ENCODE results near the gene DNAJB4. TPM values are rescaled to one million over a fixed set of nuclear protein-coding genes. Genes with fewer than 3 reads are reported as not detected.

Gene DNAJB4
- total RNA-seq, 1 donor from 2014 or later: 29.0 TPM

DNA sequence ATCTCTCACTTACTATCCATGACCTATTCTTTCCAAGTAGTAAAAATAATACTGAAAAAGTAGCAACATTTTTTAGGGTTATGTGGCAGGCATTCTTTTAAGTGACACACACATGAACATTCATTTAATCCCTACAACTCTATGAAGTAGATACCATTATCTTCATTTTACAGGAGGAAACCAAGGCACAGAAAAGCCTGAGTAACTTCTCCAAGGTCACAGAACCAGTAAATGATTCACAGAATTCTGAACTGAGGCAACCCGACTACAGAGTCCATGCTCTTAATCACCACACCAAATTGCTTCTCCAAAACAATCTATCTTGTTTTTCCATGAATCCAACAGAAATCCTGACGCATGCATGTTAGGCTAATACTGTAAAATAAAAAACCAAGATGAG is 43.3 kb upstream of the DNAJB4 start:
- ATAC-seq (no peak), DNase-seq (no peak)
- Histone ChIP-seq H3K9me3 (no peaks in the 10 kb centered on the region), H3K36me3 (peaks cover 99% of the 10 kb centered on the region), H3K27ac (no peak overlapping the region), H3K4me1 (no peaks in the 10 kb centered on the region), H3K27me3 (ENCODE audit: low read depth) (no peaks in the 10 kb centered on the region), H3K4me3 (no peak overlapping the region)
- TF ChIP-seq, protein P1, sequence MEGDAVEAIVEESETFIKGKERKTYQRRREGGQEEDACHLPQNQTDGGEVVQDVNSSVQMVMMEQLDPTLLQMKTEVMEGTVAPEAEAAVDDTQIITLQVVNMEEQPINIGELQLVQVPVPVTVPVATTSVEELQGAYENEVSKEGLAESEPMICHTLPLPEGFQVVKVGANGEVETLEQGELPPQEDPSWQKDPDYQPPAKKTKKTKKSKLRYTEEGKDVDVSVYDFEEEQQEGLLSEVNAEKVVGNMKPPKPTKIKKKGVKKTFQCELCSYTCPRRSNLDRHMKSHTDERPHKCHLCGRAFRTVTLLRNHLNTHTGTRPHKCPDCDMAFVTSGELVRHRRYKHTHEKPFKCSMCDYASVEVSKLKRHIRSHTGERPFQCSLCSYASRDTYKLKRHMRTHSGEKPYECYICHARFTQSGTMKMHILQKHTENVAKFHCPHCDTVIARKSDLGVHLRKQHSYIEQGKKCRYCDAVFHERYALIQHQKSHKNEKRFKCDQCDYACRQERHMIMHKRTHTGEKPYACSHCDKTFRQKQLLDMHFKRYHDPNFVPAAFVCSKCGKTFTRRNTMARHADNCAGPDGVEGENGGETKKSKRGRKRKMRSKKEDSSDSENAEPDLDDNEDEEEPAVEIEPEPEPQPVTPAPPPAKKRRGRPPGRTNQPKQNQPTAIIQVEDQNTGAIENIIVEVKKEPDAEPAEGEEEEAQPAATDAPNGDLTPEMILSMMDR (IDR thresholded peaks at IDR 0.05): no peak
- intact Hi-C loops (cut with DNase I): no loop called here

DNA sequence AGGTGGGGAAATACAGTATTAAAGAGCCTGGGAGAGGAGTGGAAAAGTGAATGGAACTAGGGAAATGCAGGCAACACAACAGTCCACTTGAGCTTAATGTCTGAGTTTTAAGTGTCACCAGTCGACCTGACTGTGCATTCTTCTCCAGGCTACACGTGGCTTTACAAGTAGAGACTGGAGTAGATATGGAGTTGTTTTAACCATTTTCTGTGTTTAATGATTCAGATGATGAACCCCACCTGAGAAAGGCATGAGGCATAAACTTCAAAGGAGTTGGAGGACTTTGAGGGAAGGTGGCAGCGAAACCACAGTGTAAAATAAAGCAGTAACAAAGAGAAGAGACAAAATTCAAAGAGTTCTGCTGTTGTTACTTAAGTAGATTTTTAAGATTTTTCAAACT is 38.4 kb upstream of the DNAJB4 start:
- Histone ChIP-seq H3K27me3 (ENCODE audit: low read depth) (no peaks in the 10 kb centered on the region), H3K4me1 (peaks cover 24% of the 10 kb centered on the region), H3K27ac (no peak overlapping the region), H3K4me3 (no peak overlapping the region), H3K36me3 (peaks cover 87% of the 10 kb centered on the region), H3K9me3 (no peaks in the 10 kb centered on the region)
- TF ChIP-seq, protein P1 (IDR thresholded peaks at IDR 0.05): no peak
- ATAC-seq: no peak
- intact Hi-C loops (cut with DNase I): no loop called here
- DNase-seq: no peak

DNA sequence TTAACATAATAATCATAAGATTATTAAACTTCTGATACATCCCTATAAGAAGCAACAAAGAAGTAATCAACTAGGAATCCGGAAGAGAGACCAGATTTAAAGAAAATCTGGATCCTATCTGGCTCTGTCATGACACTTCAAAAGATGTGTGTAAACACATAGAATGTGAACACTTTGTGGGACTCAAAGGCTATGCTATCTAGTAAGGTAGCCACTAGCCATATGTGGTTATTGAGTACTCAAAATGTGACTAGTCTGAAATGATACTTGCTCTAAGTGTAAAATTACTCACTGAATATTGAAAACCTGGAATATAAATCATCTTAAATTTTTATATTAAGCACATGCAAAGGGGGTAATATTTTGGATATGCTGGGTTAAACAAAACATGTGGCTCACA is 34.5 kb upstream of the DNAJB4 start:
- Histone ChIP-seq H3K36me3 (peaks cover 51% of the 10 kb centered on the region), H3K27me3 (ENCODE audit: low read depth) (no peaks in the 10 kb centered on the region), H3K4me3 (no peak overlapping the region), H3K4me1 (peaks cover 43% of the 10 kb centered on the region), H3K9me3 (no peaks in the 10 kb centered on the region), H3K27ac (no peak overlapping the region)
- ATAC-seq (no peak), DNase-seq (no peak)
- TF ChIP-seq, protein P1 (IDR thresholded peaks at IDR 0.05): no peak
- intact Hi-C loops (cut with DNase I): no loop called here

DNA sequence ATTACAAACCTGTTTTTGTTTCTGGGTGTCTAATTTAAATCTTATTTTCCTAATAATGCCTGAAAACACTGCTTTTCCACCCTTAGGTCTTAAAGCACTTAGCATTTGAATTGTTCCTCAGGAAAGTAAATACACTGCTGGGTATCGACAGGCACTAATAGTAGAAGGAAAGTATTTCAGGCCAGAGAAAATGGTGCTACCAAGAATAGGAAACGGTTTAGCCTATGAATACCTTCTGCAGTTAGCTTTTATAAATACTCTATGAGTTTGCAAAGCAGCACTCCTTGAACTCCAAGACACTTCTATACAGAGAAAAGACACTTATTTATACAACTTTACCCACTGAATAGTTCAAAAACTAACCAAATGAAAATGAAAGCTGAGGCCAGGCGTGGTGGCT is 32.7 kb upstream of the DNAJB4 start:
- Histone ChIP-seq H3K9me3 (no peaks in the 10 kb centered on the region), H3K4me1 (peaks cover 61% of the 10 kb centered on the region), H3K27me3 (ENCODE audit: low read depth) (no peaks in the 10 kb centered on the region), H3K27ac (no peak overlapping the region), H3K4me3 (no peak overlapping the region), H3K36me3 (peaks cover 32% of the 10 kb centered on the region)
- intact Hi-C loops (cut with DNase I): no loop called here
- TF ChIP-seq, protein P1 (IDR thresholded peaks at IDR 0.05): no peak
- ATAC-seq: no peak
- no peak for DNase-seq

DNA sequence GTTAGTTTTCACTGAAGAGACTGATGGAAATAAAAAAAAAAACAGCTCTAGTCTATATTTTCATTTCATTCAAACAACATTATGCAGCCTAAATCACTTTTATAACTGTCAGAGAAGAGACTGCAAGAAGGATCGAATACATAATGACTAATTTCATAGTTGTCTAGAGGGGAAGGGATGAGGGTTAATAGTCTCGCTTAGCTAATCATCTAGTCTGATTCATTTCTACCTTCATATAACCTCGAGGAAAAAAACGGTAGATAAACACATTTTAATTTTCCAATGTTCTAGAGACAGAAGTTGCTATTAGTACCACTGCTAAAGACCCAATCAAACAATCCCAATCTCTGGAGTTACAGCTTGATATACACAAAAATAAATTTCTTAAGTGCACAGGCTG is 29.4 kb upstream of the DNAJB4 start:
- H3K4me1 ChIP-seq: peaks cover 49% of the 10 kb centered on the region
- peaks cover 3% of the 10 kb centered on the region for H3K36me3 ChIP-seq
- intact Hi-C loops (cut with DNase I): no loop called here
- H3K27ac ChIP-seq: no peak overlapping the region
- TF ChIP-seq, protein P1 (IDR thresholded peaks at IDR 0.05): no peak
- H3K9me3 ChIP-seq: no peaks in the 10 kb centered on the region
- H3K4me3 ChIP-seq: peak overlapping the region; percentile 76
- ATAC-seq (no peak), DNase-seq (no peak)
- no peaks in the 10 kb centered on the region for H3K27me3 ChIP-seq (ENCODE audit: low read depth)

DNA sequence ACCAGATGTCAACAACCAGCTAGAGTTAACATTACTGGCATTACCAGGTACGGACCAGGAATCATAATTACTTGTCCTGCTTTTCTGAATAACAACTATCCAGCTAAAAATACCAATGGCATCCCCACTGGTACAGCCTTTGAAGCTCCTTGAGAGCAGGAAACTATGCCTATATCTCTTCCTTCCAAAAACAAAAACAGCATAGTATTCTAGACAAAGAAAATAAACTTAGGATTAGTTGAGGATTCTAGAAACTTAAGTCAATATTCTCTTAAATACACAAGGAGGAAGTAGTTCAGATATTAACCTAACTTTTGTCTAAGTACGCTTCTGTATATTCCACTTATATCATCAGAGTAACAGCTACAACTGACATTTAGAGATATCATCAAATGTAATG is 28.8 kb upstream of the DNAJB4 start:
- no peaks in the 10 kb centered on the region for H3K27me3 ChIP-seq (ENCODE audit: low read depth)
- ATAC-seq (no peak), DNase-seq (no peak)
- H3K36me3 ChIP-seq: peaks cover 3% of the 10 kb centered on the region
- no peaks in the 10 kb centered on the region for H3K9me3 ChIP-seq
- H3K27ac ChIP-seq: no peak overlapping the region
- peak overlapping the region; percentile 76 for H3K4me3 ChIP-seq
- intact Hi-C loops (cut with DNase I): no loop called here
- H3K4me1 ChIP-seq: peaks cover 49% of the 10 kb centered on the region
- TF ChIP-seq, protein P1 (IDR thresholded peaks at IDR 0.05): no peak

All from lower lobe of right lung (tissue), 2 donors.